GM12891 (cell line): Measurements from ENCODE around the gene VPS37D. TPM values are rescaled to one million over a fixed set of nuclear protein-coding genes. Genes with fewer than 3 reads are reported as not detected.
"Not testable (repeated sequence)": the region's sequence is repeated elsewhere in the genome, so short reads cannot be mapped to it uniquely, and the experiment has no call there.

Experiments
- DNase-seq: peaks from one replicate; pipeline ENCODE4 v3.0.0; 2011; ENCODE audit warnings: low spot score; ENCODE audit not compliant: insufficient read length
- FAIRE-seq: peaks from 2 replicates; lab custom pipeline; 2011; peaks lifted over from hg19 to GRCh38; lab: Jason Lieb, UNC
- PAX5 ChIP-seq: IDR thresholded peaks from 2 replicates; pipeline ENCODE4 v1.6.1; 2011; ENCODE audit warnings: low read length, moderate library complexity, mild to moderate bottlenecking; ENCODE audit not compliant: insufficient read depth, severe bottlenecking
- POLR2A ChIP-seq: IDR thresholded peaks from 2 replicates; pipeline ENCODE4 v1.6.1; 2011; ENCODE audit warnings: low read depth, low read length, control low read depth
- POLR2AphosphoS5 ChIP-seq: IDR thresholded peaks from 2 replicates; pipeline ENCODE4 v1.6.1; 2011; ENCODE audit warnings: low read depth, low read length, control low read depth
- POU2F2 ChIP-seq: IDR thresholded peaks from 2 replicates; pipeline ENCODE4 v1.6.1; 2011; ENCODE audit warnings: low read depth, mild to moderate bottlenecking, control low read depth, low read length, moderate library complexity
- SPI1 ChIP-seq: IDR thresholded peaks from 2 replicates; pipeline ENCODE4 v1.6.1; 2011; ENCODE audit warnings: low read depth, low read length, control low read depth
- TAF1 ChIP-seq: IDR thresholded peaks from 2 replicates; pipeline ENCODE4 v1.6.1; 2011; ENCODE audit warnings: low read depth, low read length, control low read depth
- polyA plus RNA-seq: library from polyadenylated mRNA; unstranded; fragments of >200 nt; gene quantifications from one replicate; pipeline ENCODE4 v1.2.1, GENCODE V29; 2012; ENCODE audit warnings: low read depth, missing spikeins, inconsistent platforms; ENCODE audit not compliant: missing spikeins

Gene VPS37D, protein sequence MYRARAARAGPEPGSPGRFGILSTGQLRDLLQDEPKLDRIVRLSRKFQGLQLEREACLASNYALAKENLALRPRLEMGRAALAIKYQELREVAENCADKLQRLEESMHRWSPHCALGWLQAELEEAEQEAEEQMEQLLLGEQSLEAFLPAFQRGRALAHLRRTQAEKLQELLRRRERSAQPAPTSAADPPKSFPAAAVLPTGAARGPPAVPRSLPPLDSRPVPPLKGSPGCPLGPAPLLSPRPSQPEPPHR
- 0.26 TPM for polyA plus RNA-seq

DNA sequence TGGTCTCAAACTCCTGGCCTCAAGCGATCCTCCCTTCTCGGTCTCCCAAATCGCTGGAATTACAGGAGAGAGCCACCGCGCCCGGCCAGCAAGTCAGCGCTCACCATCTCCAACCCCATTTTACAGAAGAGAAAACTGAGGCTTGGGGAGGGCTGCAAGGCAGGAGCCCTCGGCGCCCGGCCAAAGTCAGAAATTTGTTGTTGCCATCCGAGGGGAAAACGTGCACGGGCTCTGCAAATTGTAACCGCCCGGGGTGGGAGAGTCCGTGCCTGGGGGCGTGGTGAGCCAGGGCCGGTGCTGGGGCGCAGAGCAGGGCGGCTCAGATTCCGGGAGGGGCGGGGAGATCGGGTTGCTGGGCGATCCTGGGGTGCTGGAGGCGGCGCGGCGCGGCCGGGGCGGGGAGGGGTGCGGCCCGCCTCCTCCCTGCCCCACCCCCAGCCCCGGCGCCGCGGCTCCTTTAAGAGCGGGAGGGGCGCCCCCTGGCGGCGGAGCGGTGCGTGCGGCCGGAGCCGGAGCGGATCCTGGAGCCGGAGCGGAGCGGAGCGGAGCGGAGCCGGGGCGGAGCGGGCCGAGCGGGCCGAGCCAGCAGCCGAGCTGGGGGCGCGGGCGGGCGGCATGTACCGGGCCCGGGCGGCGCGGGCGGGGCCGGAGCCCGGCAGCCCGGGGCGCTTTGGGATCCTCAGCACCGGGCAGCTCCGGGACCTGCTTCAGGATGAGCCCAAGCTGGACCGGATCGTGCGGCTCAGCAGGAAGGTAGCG, at the start of gene VPS37D:
VPS37D (plus strand) TSS at position 488 of the 759 bp plus-strand sequence; CDS start at position 616, 128 bp downstream.
- FAIRE-seq (peak; percentile 93), DNase-seq (peak; percentile 99)
- peak; percentile 76 for TF ChIP-seq PAX5
- TF ChIP-seq POU2F2: no peak

DNA sequence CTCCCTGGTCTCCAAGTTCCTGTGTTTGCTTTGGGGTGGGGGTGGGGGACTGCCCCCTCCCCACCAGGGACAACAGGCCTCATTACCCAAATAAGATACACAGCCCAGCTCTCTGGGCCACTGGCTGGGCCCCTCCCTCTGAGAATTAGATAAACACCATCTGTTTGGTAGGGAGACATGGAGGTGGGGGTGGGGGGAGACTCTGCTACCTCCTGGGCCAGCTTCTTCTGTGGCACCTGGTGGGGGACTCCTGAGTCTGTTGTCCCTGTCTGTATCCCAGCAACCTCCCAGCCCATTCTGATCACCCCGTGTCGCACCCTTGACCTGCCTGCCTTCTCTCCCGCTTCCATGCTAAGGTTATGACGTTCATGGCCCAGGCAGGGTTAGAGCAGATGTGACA, 49.1 kb upstream of the VPS37D start:
- no peak for TF ChIP-seq PAX5
- no peak for TF ChIP-seq SPI1
- TF ChIP-seq TAF1: no peak
- TF ChIP-seq POLR2A: no peak
- no peak for TF ChIP-seq POU2F2
- TF ChIP-seq POLR2AphosphoS5: no peak
- FAIRE-seq: no peak

DNA sequence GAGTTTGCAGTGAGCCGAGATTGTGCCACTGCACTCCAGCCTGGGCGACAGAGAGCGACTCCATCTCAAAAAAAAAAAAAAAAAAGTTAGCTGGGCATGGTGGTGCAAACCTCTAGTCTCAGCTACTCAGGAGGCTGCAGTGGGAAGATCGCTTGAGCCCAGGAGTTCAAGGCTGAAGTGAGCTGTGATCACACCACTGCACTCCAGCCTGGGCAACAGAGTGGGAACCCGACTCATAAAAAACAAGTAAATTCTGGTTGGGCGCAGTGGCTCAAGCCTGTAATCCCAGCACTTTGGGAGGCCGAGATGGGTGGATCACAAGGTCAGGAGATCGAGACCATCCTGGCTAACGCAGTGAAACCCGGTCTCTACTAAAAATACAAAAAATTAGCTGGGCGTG, 48.2 kb upstream of the VPS37D start:
- not testable (repeated sequence) for DNase-seq, FAIRE-seq

More for the DNA sequence above, 49.1 kb upstream of the VPS37D start:
- DNase-seq: no peak

DNA sequence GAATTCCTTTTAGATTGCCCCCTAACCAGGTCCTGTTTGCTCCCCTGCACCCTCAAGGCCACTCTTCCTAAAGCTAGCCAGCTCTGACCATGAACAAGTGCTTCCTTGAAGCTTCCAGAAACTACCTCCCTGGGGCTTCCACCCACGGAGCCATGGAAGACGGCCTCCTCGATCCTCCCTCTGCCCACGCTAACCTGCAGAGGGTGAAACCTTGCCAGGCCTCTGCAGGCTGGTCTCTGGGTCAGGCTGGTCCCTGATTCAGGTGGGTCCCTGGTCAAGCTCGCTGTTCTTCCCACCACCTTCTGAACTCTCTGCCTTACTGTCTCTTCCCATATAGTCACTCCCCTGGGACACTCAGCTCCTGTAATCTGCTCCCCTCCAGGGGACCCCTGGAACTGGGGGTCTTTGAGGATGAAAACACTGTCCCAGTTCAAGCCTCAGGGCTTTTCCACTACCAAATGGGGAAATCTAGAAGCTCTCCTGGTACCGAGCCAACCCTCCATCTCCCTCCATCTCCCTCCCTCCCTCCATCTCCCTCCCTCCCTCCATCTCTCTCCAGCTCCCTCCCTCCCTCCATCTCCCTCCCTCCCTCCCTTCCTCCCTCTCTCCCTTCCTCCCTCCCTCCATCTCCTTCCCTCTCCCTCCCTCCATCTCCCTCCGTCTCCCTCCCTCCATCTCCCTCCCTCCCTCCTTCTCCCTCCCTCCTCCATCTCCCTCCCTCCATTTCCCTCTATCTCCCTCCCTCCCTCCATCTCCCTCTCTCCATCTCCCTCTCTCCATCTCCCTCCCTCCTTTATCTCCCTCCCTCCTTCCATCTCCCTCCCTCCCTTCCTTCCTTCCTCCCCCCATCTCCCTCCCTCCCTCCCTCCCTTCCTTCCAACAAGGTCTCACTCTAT, 46.2 kb upstream of the VPS37D start:
- FAIRE-seq (no peak), DNase-seq (no peak)
- no peak for TF ChIP-seq TAF1
- no peak for TF ChIP-seq POLR2AphosphoS5
- TF ChIP-seq SPI1: no peak
- TF ChIP-seq POLR2A: no peak
- TF ChIP-seq POU2F2: no peak
- TF ChIP-seq PAX5: no peak

DNA sequence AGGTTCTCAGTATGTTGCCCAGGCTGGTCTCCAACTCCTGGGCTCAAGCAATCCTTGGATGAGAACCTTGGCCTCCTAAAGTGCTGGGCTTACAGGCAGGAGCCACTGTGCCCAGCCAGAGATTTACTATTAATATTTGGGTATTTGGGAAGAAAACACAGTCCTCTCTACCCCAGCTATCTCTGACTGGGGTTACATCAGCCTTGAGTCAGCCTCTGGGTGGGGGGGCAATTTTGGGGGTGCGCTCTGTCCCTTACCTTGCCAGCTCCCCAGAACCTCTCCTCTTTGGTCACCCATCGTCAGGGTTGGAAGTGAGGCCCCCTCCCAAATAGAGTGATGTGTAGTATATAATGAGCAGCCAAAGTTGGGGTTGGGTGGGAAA, 45.1 kb upstream of the VPS37D start:
- no peak for DNase-seq
- TF ChIP-seq TAF1 (no peak), PAX5 (no peak), POLR2AphosphoS5 (no peak), POLR2A (no peak), POU2F2 (no peak), SPI1 (no peak)
- FAIRE-seq: no peak

DNA sequence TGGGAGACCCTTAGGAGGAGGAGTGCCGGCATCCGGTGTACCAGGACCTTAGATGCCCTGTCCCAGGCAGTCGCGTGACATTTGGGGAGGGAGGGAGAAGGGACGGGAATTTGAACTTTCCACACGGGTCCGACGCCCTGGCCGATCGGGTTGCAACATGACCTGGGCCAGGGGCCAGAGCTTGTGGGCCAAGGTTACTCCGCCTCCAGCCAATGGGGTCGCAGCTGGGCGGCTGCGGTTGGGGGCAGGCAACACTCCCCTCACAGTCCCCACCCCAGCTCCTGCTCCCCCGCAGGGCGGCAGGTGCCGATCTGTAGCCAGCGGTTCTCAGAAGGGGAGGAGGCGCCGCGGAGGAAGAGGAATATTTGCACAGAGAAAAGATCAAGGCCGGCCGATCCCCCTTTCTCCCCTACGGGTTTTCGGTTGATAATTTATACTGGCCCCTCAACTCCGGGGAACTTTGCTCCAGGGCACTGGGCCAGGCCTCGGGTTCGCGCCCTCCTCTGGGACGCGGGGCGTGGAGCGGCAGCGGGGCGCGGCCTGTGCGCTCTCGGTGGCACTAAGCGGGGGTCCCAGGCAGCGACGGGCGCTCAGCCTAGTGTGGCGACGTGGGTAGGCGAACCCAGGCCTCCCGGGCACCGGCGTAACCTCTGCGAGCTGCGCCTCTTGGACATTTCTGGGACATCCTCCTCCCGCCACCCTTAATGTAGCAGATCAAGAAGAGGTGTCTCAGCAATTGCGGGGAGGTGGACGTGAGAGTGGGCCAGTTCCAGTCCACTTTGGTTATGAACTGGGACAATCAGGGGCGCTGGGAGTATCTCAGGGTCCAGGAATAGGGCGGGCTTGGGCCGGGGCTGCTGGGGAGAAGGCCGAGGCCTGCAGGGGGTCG, 44.5 kb upstream of the VPS37D start:
- TF ChIP-seq POU2F2 (no peak), POLR2A (no peak), SPI1 (no peak), POLR2AphosphoS5 (no peak), PAX5 (no peak), TAF1 (no peak)
- DNase-seq: no peak
- no peak for FAIRE-seq

DNA sequence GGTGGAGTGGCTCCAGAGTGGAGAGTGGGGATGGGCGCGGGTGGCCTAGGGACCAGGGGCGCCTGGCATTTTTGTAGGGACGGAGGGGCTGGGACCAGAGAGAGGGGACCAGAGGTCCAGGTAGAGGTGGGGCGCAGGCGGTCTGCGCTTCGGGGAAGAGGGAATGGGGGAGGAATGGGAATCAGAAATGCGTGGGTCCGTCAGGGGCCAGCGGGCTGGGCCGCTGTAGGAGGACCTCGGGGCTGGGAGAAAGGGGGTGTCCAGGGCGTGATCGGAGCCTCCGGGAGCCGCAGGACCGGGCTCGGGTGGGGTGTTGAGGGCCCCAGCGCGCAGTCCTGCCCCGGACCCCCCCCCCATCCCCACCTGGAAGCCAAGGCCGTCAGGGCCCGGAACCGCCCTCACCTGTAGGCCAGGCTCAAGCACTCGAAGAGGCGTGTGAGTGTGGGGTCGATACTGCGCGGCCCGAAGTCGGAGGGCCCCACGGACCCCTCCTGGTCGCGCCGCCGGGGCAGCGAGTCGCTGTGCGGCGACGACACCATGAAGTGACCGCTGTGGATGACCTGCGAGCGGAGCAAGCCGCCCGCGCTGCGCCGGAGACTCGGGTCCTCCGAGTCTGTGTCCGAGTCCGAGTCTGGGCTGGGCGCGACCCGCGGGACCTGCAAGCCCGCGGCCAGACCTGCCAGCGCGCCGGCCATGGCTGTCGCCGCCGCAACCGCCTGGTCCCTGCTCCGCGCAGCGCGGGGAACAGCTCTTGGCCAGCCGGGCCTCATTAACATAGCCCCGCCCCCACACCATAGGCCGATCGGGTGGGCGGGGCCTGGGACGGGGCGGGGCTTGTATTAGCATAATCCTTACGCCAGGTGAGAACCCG, 43.6 kb upstream of the VPS37D start, which contains the start of gene MLXIPL:
MLXIPL (minus strand) TSS at position 725 of the 871 bp plus-strand sequence; CDS start at position 695, 30 bp downstream.
- FAIRE-seq: no peak
- DNase-seq: peak; percentile 68
- TF ChIP-seq PAX5: no peak
- no peak for TF ChIP-seq POLR2A
- no peak for TF ChIP-seq TAF1
- no peak for TF ChIP-seq POU2F2

DNA sequence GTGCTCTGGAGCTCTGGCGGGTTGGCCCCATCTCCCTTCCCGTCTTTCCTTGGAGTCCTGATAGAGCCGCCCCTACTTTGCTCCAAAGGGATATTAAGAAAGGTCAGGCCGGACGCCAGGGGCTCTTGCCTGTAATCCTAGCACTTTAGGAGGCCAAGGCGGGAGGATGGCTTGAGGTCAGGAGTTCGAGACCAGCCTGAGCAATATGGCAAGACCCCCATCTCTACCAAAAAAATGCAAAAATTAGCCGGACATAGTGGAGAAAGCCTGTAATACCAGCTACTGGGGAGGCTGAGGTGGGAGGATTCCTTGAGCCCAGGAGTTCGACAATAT, 43.0 kb upstream of the VPS37D start:
- no peak for TF ChIP-seq TAF1
- TF ChIP-seq POLR2A: no peak
- TF ChIP-seq SPI1: no peak
- TF ChIP-seq POLR2AphosphoS5: no peak
- no peak for TF ChIP-seq PAX5
- no peak for TF ChIP-seq POU2F2
- DNase-seq (no peak), FAIRE-seq (no peak)
